Spinal cord (tissue), 10 donors: ENCODE measurements around the gene ARHGAP5. TPM values are rescaled to one million over a fixed set of nuclear protein-coding genes. Genes with fewer than 3 reads are reported as not detected.

Source experiments
- DNase-seq, 6 donors: peaks; one replicate each; pipeline versions ENCODE4 v3.0.0 to v3.0.0-alpha.2; 2013 to 2015; ENCODE audit warnings: low spot score in 6 of 6, low read depth in 4 of 6
- H3K27ac ChIP-seq: one replicate; pipeline ENCODE4 v1.5.1; 2013; ENCODE audit warnings: low read depth, low read length, control low read depth
- H3K27me3 ChIP-seq: one replicate; pipeline ENCODE4 v1.6.1; 2013; ENCODE audit warnings: low read length; ENCODE audit not compliant: control insufficient read depth, insufficient read depth
- H3K36me3 ChIP-seq: one replicate; pipeline ENCODE4 v1.6.1; 2013; ENCODE audit warnings: low read length; ENCODE audit not compliant: control insufficient read depth, insufficient read depth
- H3K4me1 ChIP-seq: one replicate; pipeline ENCODE4 v1.6.1; 2013; ENCODE audit warnings: low read length; ENCODE audit not compliant: control insufficient read depth, insufficient read depth
- H3K4me3 ChIP-seq: one replicate; pipeline ENCODE4 v1.5.1; 2013; ENCODE audit warnings: low read depth, low read length, control low read depth
- H3K9me3 ChIP-seq: one replicate; pipeline ENCODE4 v1.6.1; 2013; ENCODE audit warnings: low read length; ENCODE audit not compliant: control insufficient read depth, insufficient read depth
- WGBS: methylation state at CpG from one replicate; pipeline ENCODE4 v1.1.5; 2013; ENCODE audit warnings: missing lambda C conversion rate; ENCODE audit not compliant: insufficient coverage; 5-methylcytosine and 5-hydroxymethylcytosine counted together
- long read RNA-seq, 4 donors: transcript quantifications; one replicate each; lab custom pipeline, GENCODE V29; 2026
- polyA plus RNA-seq, 2 donors: library from polyadenylated mRNA; unstranded; fragments of 120-200 nt; gene quantifications; one replicate each; pipeline ENCODE4 v1.2.1, GENCODE V29; 2013; ENCODE audit not compliant: insufficient read length in 2 of 2
- total RNA-seq, 2 donors: library from RNA; depleted of rRNA in 1 of 2; stranded (reverse); fragments of 120-200 nt in 1 of 2; fragments of >200 nt in 1 of 2; gene quantifications; one replicate each; pipeline versions ENCODE4 v1.2.3 to v1.2.4, GENCODE V29; 2013 to 2014
- donor health status: healthy.

ARHGAP5 gene
- 100 to 1,000 TPM; 185 to 306 TPM for total RNA-seq
- 100 to 1,000 TPM in 1 of 2 donors, 10 to 100 TPM in 1; 60.2 to 114 TPM for polyA plus RNA-seq
- long read RNA-seq, donor 1, full-length matches to known transcripts: 26 of 39 reads
- long read RNA-seq, donor 1, partial matches to known transcripts: 13 of 39 reads
- long read RNA-seq, donor 1, other reads (novel, unspliced or antisense): 0 of 39 reads
- long read RNA-seq, donor 2, full-length matches to known transcripts: 19 of 37 reads
- long read RNA-seq, donor 2, partial matches to known transcripts: 18 of 37 reads
- long read RNA-seq, donor 2, other reads (novel, unspliced or antisense): 0 of 37 reads
- long read RNA-seq, donor 3, transcript ARHGAP5-201 (1 exons, 3,207 nt): major isoform, 19 of 39 reads
- long read RNA-seq, donor 3, partial matches to known transcripts: 20 of 39 reads
- long read RNA-seq, donor 3, other reads (novel, unspliced or antisense): 0 of 39 reads
- long read RNA-seq, donor 4, transcript ARHGAP5-201 (1 exons, 3,207 nt): major isoform, 22 of 36 reads
- long read RNA-seq, donor 4, partial matches to known transcripts: 14 of 36 reads
- long read RNA-seq, donor 4, other reads (novel, unspliced or antisense): 0 of 36 reads

- WGBS: 0% methylated on average over 86 of the region's 98 CpGs
- peak within 1 kb of the TSS; percentile 94 for H3K4me3 ChIP-seq
- DNase-seq: peak in 1 of 6 donors; percentile 43
- no peaks in the 10 kb centered on the region for H3K27me3 ChIP-seq
- H3K4me1 ChIP-seq: peaks cover 8% of the 10 kb centered on the region
- peak within 1 kb of the TSS; percentile 99 for H3K27ac ChIP-seq
- H3K36me3 ChIP-seq: no peaks in the 10 kb centered on the region
- H3K9me3 ChIP-seq: no peaks in the 10 kb centered on the region
These were observed at the start of gene ARHGAP5 for GRCh38 chr14:32077081-32078022. Gene ARHGAP5 (plus strand): TSS chr14:32077304. CDS start chr14:32090670, 13,366 bp downstream.

GRCh38 chr14:32028599-32028998 is 48.5 kb upstream of the ARHGAP5 start:
- no CpG with 5 or more reads among the region's 2 CpGs for WGBS
- H3K9me3 ChIP-seq: no peaks in the 10 kb centered on the region
- H3K4me3 ChIP-seq: no peak overlapping the region
- no peaks in the 10 kb centered on the region for H3K4me1 ChIP-seq
- H3K27me3 ChIP-seq: no peaks in the 10 kb centered on the region
- no peak for DNase-seq
- H3K27ac ChIP-seq: no peak overlapping the region
- no peaks in the 10 kb centered on the region for H3K36me3 ChIP-seq

- H3K36me3 ChIP-seq: no peaks in the 10 kb centered on the region
- H3K27ac ChIP-seq: no peak overlapping the region
- H3K9me3 ChIP-seq: no peaks in the 10 kb centered on the region
- no peaks in the 10 kb centered on the region for H3K27me3 ChIP-seq
- DNase-seq: peak in 1 of 6 donors; percentile 28
- H3K4me1 ChIP-seq: no peaks in the 10 kb centered on the region
- 76% methylated on average over 2 of the region's 2 CpGs for WGBS
- no peak overlapping the region for H3K4me3 ChIP-seq
These were observed 43.6 kb upstream of the ARHGAP5 start for GRCh38 chr14:32033543-32033942.

- no peaks in the 10 kb centered on the region for H3K27me3 ChIP-seq
- H3K27ac ChIP-seq: no peak overlapping the region
- peak in 1 of 6 donors; percentile 38 for DNase-seq
- no peaks in the 10 kb centered on the region for H3K36me3 ChIP-seq
- WGBS: no CpG with 5 or more reads among the region's 1 CpG
- no peaks in the 10 kb centered on the region for H3K4me1 ChIP-seq
- no peaks in the 10 kb centered on the region for H3K9me3 ChIP-seq
- no peak overlapping the region for H3K4me3 ChIP-seq
These were observed 38.2 kb upstream of the ARHGAP5 start for GRCh38 chr14:32038876-32039275.

GRCh38 chr14:32039401-32040030 is 37.6 kb upstream of the ARHGAP5 start:
- no peaks in the 10 kb centered on the region for H3K27me3 ChIP-seq
- H3K9me3 ChIP-seq: no peaks in the 10 kb centered on the region
- no peak for DNase-seq
- no peak overlapping the region for H3K27ac ChIP-seq
- H3K4me1 ChIP-seq: no peaks in the 10 kb centered on the region
- 53% methylated on average over 2 of the region's 7 CpGs for WGBS
- H3K36me3 ChIP-seq: no peaks in the 10 kb centered on the region
- H3K4me3 ChIP-seq: no peak overlapping the region

GRCh38 chr14:32043624-32044023 is 33.5 kb upstream of the ARHGAP5 start:
- H3K36me3 ChIP-seq: no peaks in the 10 kb centered on the region
- H3K27ac ChIP-seq: peak overlapping the region; percentile 27
- peak in 3 of 6 donors; percentile 22 to 51 (median 50) for DNase-seq
- no peaks in the 10 kb centered on the region for H3K9me3 ChIP-seq
- no peaks in the 10 kb centered on the region for H3K27me3 ChIP-seq
- 20% methylated on average over 1 of the region's 4 CpGs for WGBS
- no peak overlapping the region for H3K4me3 ChIP-seq
- no peaks in the 10 kb centered on the region for H3K4me1 ChIP-seq

GRCh38 chr14:32044454-32044853 is 32.6 kb upstream of the ARHGAP5 start:
- Histone ChIP-seq H3K4me3 (no peak overlapping the region), H3K9me3 (no peaks in the 10 kb centered on the region), H3K36me3 (no peaks in the 10 kb centered on the region), H3K27ac (no peak overlapping the region), H3K27me3 (no peaks in the 10 kb centered on the region), H3K4me1 (no peaks in the 10 kb centered on the region)
- no CpG with 5 or more reads among the region's 4 CpGs for WGBS
- peak in 1 of 6 donors; percentile 28 for DNase-seq

- DNase-seq: no peak
These were observed 29.3 kb upstream of the ARHGAP5 start for GRCh38 chr14:32047791-32048190.

More at GRCh38 chr14:32047791-32048190, 29.3 kb upstream of the ARHGAP5 start:
- no peaks in the 10 kb centered on the region for H3K27me3 ChIP-seq
- H3K36me3 ChIP-seq: no peaks in the 10 kb centered on the region
- no CpG with 5 or more reads among the region's 2 CpGs for WGBS
- H3K4me3 ChIP-seq: no peak overlapping the region
- H3K4me1 ChIP-seq: no peaks in the 10 kb centered on the region
- H3K9me3 ChIP-seq: no peaks in the 10 kb centered on the region
- H3K27ac ChIP-seq: no peak overlapping the region
